NCI-H1436 treated with DMSO at 0.1 percent for 48 hours (cell line): Measurements from ENCODE around the gene BASP1.
"Not testable (repeated sequence)": the region's sequence is repeated elsewhere in the genome, so short reads cannot be mapped to it uniquely, and the experiment has no call there.

Experiments used
- DNase-seq: peaks from one replicate; lab custom pipeline; 2025; lab: John Stamatoyannopoulos, UW

Gene BASP1

DNA sequence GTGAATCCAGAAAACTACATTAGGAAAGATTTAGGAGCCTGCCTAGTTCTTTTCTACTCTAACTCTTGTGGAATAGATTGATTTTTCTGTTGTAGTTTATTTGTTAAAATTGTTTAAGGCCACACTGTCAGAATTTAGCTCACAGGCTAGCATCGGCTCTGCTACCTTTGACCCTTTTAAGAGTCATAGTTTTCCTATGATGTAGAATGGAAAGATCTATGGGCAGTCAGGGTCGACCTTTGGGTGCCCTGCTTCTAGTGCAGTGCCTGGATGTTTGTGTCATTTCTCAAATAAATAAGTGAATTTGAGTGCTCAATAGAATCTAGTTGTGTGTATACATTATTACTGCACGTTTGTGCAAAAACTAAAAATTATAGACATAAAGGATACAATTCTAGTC, 38.7 kb downstream of the BASP1 start:
- no peak for DNase-seq

- no peak for DNase-seq
These were observed 39.4 kb downstream of the BASP1 start for GRCh38 chr5:17256839-17257238.

- no peak for DNase-seq
These were observed 40.4 kb downstream of the BASP1 start for GRCh38 chr5:17257705-17258273.

DNA sequence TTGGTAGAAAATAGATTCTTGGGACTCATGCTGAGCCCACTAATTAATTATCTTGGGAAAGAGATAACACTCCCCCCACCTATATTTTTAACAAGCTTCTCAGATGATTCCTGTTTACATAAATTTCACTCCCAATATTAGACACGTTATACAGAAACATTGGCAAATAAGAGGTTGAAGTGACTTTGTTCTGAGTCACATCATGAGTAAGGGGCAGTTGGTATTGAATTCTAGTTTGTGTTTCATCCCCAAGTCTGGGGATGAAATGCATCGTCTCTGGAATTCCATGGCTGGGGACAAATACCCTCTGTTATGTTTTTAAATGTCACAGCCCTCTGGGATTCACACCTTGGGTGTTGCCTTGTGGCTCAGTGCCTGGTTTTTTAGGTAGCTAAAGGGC, 41.0 kb downstream of the BASP1 start:
- no peak for DNase-seq

- DNase-seq: not testable (repeated sequence)
These were observed 41.6 kb downstream of the BASP1 start for GRCh38 chr5:17259012-17259411.

GRCh38 chr5:17259630-17260257, 42.3 kb downstream of the BASP1 start:
- peak; percentile 44 for DNase-seq

- no peak for DNase-seq
These were observed 43.1 kb downstream of the BASP1 start for GRCh38 chr5:17260549-17260948.

- no peak for DNase-seq
These were observed 43.6 kb downstream of the BASP1 start for GRCh38 chr5:17261075-17261474.

DNA sequence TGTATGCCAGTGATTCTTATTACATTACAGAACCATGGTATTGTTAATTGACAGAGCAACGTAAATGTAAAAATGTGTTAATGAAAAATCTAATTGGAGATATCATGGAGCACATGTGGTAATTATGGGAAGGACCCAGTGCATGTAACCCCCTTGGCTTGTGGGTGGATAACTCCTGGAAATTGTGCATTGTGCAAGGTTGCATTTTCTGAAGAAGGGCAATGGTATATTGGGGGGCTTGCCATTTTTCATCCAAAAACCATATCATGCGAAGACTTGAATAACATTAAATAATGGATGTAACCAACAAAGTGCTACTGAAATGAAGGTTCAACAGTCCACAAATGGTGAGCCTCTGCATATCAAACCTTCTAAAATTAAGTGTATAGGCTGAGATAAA, 47.6 kb downstream of the BASP1 start:
- DNase-seq: no peak

DNA sequence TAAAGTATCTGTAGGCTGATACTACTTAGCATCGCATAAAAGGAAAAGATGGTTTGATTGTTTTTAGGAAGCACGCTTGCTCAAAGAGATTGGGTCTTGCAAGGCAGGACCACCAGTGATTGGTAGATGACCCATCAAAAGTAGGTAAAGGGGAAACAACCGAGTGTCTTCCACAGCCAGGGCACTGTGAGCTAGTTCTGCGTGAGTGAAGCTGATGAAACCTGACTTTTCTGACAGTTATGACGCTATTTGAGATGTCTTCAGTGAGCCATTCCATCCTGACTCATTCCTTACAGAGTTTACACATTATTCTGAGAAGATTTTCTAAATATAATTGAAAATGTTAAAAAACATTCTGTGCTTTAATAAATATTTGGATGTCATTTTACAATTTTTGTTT, 49.7 kb downstream of the BASP1 start:
- no peak for DNase-seq

GRCh38 chr5:17269201-17269600, 51.8 kb downstream of the BASP1 start:
- DNase-seq: no peak

- no peak for DNase-seq
These were observed 54.7 kb downstream of the BASP1 start for GRCh38 chr5:17272111-17272510.

GRCh38 chr5:17275289-17276158, 58.1 kb downstream of the BASP1 start:
- no peak for DNase-seq

GRCh38 chr5:17276445-17276844, 59.0 kb downstream of the BASP1 start:
- DNase-seq: no peak

- DNase-seq: no peak
These were observed 60.5 kb downstream of the BASP1 start for GRCh38 chr5:17277907-17278306.

DNA sequence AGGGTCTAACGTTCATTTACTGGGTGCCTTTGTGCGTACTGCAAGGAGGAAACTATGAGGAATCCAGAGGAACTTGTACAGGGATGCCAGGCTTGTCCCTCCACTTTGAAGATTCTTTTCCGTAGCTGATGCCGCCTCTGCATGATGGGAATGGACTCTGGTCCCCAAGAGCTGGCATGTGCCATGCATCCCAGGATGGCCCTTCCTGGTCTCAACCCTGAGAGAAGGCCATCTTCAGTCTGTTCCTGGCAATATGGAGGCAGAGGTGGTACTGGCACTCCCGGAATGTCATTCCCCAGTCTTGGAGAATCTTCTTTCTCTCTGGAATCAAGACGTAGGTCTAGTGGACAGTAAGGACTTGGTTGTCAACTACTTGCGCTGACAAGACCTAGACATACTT, 61.5 kb downstream of the BASP1 start:
- DNase-seq: no peak

DNA sequence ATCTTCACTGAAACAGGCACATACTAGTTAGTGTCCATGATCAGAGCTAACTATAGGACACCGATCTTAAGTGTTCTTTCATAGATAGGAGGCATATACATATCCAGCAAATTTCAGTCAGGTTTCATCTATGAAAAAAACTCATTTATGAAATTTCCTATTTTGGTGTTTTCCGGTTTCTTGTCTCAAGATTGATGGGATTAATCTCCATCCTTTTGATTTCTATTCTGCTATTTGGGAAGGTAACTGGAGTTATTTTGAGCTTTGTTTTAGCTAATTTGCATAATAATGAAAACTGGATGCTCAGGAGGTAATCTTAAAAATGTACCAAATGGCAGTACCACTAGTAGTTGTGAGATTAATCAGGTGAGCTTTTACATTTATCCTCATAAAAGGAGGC, 62.1 kb downstream of the BASP1 start:
- DNase-seq: no peak

DNA sequence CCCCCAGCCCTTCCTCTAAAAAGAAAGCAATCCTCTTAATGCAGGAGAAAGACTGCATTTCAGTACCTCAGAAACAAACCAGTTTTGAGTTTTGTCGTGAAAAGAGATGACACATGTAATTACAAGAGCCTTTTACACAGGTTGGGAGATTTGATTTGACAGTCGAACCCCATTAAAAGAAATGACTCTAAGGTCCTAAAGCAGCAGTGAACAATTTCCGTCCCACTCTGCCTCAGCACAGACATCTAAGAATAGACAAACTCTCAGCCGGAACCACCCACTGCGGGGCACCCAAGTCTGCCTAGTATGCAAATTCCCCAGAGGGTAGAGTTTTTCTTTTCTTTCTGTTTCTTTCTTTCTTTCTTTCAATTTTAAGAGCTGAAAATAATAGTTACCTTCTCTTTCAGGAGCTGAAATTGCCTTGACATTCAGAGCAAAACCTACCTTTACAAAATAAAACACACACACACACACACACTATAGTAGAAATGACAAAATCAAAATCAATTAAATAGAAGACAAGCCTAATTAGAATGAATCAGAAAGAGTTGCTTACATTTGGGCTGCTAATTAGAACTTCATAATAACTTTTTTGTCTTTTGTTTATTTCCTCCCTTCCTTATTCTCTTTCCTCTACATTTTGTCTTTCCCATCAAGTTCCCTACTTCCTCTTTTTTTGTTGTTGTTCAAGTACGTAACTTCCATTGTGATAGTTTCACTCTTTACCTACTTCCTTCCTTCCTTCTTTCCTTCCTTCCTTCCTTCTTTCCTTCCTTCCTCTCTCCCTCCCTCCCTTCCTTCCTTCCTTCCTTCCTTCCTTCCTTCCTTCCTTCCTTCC, 65.1 kb downstream of the BASP1 start:
- DNase-seq: no peak

DNA sequence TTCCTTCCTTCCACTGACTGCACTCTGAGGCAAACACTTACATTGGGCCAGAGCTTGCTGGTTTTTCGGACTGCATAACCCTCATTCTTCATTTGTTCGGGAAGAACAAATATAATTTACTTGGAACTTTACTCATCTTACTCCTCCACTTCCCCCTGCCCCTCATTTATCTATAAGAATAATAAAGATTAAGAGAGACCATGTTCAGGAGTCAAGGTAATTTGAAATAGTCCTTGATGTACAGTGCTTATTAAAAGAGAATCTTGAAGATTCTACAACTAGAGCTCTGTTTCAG, 65.6 kb downstream of the BASP1 start:
- DNase-seq: no peak

DNA sequence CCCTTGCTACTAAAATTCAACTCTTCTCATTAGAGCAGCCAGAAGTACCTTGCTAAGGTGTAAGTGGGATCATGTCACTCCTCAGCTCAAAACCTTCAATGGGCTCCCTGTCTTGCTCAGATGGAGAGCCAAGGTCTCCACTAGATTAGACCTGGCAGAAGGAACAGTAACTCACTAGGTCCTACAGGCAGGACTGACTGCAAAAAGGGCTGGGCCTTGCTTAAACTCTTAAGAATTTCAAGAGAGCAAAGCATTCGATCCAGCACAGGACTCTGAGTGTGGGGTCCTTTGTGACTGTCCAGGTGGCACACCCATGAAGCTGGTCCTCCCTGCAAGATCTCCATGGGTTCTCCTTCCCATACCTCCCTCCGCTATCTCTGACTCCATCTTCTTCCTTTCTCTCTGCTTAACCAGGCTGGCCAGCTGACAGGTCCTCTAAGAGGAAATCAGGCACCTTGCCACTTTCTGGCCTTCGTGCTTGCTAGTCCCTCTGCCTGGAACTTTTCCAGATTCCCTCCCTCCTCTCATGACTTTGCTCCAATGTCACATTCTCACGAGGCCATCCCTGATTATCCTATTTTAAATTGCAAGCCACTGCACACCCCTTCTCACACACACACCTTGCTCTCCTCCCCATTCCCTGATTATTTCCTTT, 70.2 kb downstream of the BASP1 start:
- DNase-seq: no peak

GRCh38 chr5:17288570-17288969, 71.1 kb downstream of the BASP1 start:
- DNase-seq: no peak
